NOMO-1 (cell line): ENCODE data around the gene CDK6.

Experiments used
- DNase-seq, 2 experiments: peaks; one replicate each; lab custom pipeline; 2025; ENCODE audit not compliant: unreplicated experiment in 2 of 2; lab: John Stamatoyannopoulos, UW

The CDK6 gene

GRCh38 chr7:92766461-92767003 lies 69.8 kb downstream of the CDK6 start:
- DNase-seq, result peak in 1 of 2 experiments; percentile 45

GRCh38 chr7:92765725-92766124 lies 70.6 kb downstream of the CDK6 start:
- no peak for DNase-seq

DNA sequence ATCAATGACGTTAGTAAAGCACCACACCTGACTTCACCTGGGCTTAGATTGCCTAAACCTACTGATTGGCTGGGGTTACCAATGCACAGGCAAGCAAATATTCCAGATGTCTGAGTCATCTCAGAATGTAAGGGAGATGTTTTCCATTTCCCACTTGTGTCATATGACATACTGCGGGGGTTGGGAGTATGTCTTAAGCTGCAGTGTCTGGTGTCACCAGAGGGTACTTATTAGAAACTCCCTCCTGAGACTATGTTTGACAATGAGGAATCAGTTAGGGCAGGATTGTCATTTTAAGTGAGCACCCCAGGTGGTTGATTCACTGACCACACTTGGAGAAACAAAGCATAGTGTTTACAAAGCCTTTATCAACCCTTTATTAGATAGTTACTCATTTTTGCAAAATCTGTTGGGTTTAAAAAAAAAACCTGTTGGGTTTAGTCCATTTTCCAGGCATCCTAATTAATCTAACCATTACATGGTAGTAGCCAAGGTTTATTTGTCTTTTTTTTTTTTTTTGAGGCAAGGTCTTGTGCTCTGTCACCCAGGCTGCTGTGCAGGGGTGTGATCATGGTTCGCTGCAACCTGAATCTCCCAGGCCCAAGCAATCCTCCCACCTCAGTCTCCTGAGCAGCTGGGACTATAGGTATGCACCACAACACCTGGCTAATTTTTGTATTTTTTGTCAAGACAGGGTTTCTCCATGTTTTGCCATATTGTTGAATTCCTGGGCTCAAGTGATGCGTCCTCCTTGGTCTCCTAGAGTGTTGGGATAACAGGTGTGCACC lies 72.5 kb downstream of the CDK6 start:
- DNase-seq, result peak in 1 of 2 experiments; percentile 57

GRCh38 chr7:92762851-92763250 lies 73.5 kb downstream of the CDK6 start:
- no peak for DNase-seq

GRCh38 chr7:92761391-92762097 lies 74.8 kb downstream of the CDK6 start:
- no peak for DNase-seq

DNA sequence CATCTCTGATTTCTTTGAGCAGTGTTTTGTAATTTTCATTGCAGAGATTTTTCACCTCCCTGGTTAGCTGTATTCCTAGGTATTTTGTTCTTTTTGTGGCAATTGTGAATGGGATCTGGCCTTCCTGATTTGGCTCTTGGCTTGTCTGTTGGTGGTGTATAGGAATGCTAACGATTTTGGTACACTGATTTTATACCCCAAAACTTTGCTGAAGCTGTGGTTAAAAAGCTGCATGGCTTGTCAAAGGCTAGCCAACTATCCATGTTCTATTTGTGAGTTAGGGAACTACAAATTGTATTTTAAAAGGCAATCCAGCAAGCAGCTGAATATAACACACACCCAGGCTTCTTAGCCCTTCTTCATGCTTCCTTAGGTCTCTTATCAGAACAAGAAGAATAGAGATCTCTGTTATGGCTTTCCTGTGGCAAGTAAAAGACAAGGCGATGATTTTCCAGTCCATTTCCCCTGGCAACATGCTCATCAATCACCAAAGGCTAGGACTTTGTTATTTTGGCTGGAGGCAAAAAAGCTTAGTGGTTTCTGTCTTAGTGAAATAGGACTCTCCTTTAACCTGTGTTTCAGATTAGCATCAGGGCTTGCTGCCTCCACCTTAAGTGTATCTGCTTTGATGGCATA lies 77.5 kb downstream of the CDK6 start:
- DNase-seq, result no peak

- DNase-seq, result peak; percentile 77 to 98
Measured at GRCh38 chr7:92757311-92757910, 79.0 kb downstream of the CDK6 start.

DNA sequence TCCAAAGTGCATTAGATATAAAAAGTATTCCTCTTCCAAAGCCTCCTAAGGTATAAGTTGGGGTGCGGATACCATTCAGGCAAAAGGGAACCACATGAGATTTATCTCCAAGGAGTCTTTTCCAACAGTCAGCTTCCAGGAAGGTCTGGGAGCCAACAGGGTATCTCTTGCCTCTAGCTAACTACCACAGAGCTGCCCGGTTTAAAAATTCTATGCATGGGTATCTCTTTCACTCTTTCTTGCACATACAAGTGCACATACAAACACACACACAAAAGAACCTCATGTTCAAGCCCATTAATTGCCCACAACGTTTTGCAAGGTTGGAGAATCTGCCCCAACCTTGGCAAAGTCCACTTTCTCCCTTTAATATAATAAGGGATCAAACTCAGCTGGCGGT lies 80.7 kb downstream of the CDK6 start:
- DNase-seq, result no peak

GRCh38 chr7:92754919-92755581 lies 81.3 kb downstream of the CDK6 start:
- DNase-seq, result peak; percentile 99 to 100

DNA sequence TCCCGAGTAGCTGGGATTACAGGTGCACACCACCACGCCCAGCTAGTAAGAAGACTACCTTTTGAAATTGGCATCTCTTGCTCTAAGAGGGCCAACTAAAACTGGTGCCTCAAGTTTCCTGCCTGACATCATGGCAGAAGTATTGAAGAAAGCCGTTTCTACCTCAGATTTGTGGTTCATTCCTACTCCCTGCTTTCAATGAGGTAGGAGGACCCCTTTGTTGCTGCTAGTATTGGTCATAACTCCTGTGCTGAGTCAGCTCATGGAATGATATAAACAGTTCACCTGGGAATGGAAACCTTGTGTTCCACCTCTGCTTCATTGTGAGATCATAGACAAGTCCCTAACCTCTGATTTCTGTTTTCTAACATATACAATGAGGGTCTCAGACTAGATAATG lies 82.8 kb downstream of the CDK6 start:
- no peak for DNase-seq

- peak in 1 of 2 experiments; percentile 52 for DNase-seq
Measured at GRCh38 chr7:92751902-92752901, 84.2 kb downstream of the CDK6 start.

- no peak for DNase-seq
Measured at GRCh38 chr7:92750946-92751345, 85.4 kb downstream of the CDK6 start.

DNA sequence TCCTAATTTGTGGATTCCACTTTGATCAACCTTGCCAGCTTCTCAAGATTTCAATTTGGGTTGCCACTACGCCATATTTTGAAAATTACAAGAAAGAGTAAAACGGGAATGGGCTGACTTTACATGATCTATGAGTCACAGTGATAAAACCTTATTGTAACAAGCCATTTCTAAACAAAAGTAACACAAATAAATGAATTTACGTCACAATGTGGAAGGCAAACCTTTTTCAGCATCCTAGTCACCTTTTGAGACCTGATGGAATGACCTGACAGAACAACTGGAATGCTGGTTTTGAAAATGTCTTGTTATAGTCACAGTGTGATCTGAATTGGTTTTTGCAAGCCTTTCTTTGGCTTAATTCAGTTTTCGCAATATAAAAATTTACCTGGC lies 85.9 kb downstream of the CDK6 start:
- DNase-seq, result no peak

- DNase-seq, result no peak
Measured at GRCh38 chr7:92749832-92750446, 86.4 kb downstream of the CDK6 start.

DNA sequence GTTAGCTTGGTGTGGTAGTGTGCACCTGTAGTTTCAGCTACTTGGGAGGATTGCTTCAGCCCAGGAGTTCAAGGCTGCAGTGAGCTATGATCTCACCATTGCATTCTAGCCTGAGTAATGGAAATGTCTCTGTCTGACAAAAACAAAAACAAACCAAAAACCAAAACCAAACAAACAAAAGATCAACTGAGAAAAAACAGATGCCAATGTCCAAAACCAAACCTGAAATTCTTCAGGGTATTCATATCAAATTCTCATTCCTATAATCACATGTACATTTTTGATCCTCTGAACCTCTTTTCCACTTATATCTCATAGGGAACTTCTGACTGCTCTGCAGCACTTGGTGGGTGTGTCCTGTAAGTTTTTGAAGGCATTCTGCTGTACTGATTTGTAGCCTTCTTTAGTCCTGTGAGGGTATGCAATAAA lies 87.0 kb downstream of the CDK6 start:
- no peak for DNase-seq

GRCh38 chr7:92748495-92748894 lies 87.9 kb downstream of the CDK6 start:
- peak; percentile 50 to 61 for DNase-seq

GRCh38 chr7:92747041-92747835 lies 89.1 kb downstream of the CDK6 start:
- peak in 1 of 2 experiments; percentile 65 for DNase-seq

- DNase-seq, result no peak
Measured at GRCh38 chr7:92745241-92745640, 91.1 kb downstream of the CDK6 start.
